Measurements from ENCODE around the gene GOLGA8T.
"Not testable (repeated sequence)": the region's sequence is repeated elsewhere in the genome, so short reads cannot be mapped to it uniquely, and the experiment has no call there.

GOLGA8T gene, protein sequence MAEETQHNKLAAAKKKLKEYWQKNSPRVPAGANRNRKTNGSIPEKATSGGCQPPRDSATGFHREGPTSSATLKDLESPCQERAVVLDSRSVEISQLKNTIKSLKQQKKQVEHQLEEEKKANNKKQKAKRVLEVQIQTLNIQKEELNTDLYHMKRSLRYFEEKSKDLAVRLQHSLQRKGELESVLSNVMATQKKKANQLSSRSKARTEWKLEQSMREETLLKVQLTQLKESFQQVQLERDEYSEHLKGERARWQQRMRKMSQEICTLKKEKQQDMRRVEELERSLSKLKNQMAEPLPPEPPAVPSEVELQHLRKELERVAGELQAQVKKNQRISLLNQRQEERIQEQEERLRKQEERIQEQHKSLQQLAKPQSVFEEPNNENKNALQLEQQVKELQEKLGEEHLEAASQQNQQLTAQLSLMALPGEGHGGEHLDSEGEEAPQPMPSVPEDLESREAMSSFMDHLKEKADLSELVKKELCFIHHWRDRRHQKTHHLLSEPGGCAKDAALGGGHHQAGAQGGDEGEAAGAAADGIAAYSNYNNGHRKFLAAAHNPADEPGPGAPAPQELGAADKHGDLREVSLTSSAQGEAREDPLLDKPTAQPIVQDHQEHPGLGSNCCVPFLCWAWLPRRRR

DNA sequence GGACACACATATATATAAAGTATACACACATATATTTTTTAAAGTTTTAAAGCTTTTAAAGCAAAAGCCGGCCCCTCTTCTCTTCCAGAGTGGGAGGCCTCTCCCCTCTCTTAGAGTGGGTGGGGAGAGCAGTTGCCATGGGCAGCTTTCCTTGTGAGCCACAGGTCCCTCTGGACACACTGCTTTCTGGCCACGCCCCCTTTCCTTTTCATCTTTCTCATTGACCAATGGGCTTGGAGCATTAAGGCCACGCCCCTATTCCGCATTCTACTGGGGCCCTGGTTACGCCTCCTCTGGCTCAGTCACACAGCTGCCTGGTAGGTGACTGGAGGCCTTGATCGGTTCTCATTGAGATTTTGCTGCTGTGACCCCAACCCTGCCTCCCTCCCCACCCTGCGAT is at the start of gene GOLGA8T:
GOLGA8T (plus strand) TSS at position 301 of the 400 bp plus-strand sequence; CDS start at position 399, 98 bp downstream.
- H3K9me3 Mint-ChIP-seq, H3K36me3 Mint-ChIP-seq, H3K4me3 Mint-ChIP-seq, H3K4me1 Mint-ChIP-seq, H3K27ac Mint-ChIP-seq, H3K27me3 Mint-ChIP-seq: not testable (repeated sequence)

DNA sequence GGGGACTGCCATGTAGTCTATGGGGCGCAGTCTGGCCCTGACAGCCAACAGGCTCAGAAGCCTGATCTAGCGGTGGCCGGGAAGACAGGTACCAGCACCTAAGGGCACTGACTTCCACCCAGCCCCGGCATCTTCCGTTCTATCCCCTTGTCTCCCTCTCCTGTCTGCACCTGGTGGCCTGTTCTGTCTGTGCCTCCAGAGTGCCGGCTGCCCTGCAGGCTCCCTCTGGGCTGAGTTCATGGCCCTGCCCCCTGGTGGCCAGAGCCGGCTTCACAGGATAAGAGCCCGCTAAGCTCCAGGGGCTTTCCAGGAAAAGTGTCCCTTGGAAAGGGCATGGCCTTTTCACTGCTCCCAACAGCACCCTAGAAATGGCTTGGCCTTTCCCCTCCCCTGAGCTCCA is 37.0 kb upstream of the GOLGA8T start:
- H3K4me1 Mint-ChIP-seq, H3K4me3 Mint-ChIP-seq, H3K9me3 Mint-ChIP-seq, H3K27me3 Mint-ChIP-seq, H3K27ac Mint-ChIP-seq, H3K36me3 Mint-ChIP-seq: not testable (repeated sequence)

DNA sequence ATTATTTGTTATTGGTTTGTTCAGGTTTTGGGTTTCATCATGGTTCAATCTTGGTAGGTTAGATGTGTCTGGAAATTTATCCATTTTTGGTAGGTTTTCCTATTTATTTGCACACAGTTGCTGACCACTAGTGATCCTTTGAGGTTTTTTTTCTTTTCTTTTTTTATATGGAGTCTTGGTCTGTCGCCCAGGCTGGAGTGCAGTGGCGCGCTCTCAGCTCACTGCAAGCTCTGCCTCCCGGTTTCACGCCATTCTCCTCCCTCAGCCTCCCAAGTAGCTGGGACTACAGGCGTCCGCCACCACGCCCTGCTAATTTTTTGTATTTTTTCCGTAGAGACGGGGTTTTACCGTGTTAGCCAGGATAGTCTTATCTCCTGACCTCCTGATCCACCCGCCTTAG is 32.0 kb upstream of the GOLGA8T start:
- not testable (repeated sequence) for H3K9me3 Mint-ChIP-seq, H3K4me1 Mint-ChIP-seq, H3K27ac Mint-ChIP-seq, H3K27me3 Mint-ChIP-seq, H3K36me3 Mint-ChIP-seq, H3K4me3 Mint-ChIP-seq

DNA sequence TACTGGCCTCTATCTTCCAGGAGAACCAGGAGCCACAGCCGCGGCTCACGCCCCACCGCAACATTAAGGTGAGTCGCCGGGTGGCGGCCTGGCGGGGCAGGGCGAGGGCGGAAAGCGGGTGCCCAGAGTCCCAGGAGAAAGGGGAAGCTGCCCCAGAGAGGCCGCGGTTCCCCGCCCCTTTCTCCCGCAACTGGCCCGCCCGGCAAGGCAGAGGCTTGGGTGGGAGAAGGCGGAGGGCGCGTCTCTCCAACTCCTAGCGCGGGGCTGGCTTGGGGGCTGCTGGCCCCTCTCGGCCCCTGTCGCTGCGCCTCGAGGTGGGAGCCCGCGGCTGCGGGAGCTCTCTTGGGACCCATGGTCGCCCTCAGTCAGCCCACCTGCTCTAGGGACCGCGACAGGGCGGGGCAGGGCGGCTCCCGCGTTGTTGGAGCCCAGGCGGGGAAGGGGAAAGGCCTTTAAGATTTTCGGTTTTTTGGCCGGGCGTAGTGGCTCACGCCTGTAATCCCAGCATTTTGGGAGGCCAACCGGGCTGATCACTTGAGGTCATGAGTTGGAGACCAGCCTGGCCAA is 30.8 kb upstream of the GOLGA8T start:
- H3K4me1 Mint-ChIP-seq, H3K4me3 Mint-ChIP-seq, H3K27me3 Mint-ChIP-seq, H3K27ac Mint-ChIP-seq, H3K36me3 Mint-ChIP-seq, H3K9me3 Mint-ChIP-seq: not testable (repeated sequence)

DNA sequence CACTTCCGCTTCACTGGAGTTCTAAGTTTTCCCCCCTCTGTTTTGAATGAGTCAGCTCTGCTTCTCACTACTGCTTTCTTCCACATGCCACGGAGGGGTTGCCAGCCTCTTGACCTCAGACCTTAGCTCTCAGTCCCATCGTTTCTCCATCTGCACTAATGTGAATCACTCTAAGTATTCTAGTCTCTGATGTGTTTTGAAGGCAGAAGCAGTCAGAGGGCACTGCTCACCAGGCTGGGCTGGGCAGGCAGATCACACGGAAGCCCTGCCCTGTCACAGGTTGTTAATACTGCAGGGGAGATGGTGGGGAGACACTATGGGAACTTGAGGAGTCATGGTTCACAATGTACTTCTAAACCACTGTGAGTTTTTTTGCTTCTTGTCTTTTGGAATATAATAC is 24.3 kb upstream of the GOLGA8T start:
- not testable (repeated sequence) for H3K9me3 Mint-ChIP-seq, H3K27ac Mint-ChIP-seq, H3K36me3 Mint-ChIP-seq, H3K4me3 Mint-ChIP-seq, H3K4me1 Mint-ChIP-seq, H3K27me3 Mint-ChIP-seq

DNA sequence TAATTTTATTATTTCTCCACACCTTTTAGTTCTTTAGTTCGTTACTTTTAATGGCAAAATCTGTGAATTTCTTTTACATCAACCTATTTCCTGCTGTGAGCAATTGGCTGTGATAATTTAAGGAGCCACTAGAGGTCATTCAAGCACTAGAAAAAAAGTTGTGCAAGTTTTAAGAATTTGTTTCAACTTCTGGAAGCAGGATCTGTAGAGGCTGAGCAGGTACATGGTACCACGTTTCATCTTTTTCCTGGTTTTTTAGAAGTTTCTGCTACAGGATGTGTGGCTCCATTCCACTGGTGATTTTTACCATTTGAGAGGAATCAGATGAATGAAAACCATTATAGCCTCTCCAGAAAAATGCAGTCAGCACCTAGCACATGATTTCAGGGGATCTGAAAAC is 4.8 kb upstream of the GOLGA8T start:
- not testable (repeated sequence) for H3K4me1 Mint-ChIP-seq, H3K27me3 Mint-ChIP-seq, H3K9me3 Mint-ChIP-seq, H3K4me3 Mint-ChIP-seq, H3K36me3 Mint-ChIP-seq, H3K27ac Mint-ChIP-seq

DNA sequence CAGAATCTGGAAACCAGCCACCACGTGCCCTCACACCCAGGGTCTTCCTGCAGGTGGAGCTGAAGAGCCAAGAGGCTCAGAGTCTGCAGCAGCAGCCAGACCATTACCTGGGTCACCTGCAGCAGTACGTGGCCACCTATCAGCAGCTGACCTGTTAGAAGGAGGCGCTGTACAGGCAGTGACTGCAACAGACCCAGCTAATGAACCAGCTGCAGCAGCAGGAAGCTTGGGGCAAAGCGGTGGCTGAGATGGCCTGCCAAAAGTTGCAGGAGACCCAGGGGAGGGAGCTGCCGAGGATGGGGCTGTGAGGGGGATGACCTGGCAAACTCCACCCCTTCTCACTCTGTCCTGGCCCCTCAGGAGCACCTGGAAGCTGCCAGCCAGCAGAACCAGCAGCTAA is 8.4 kb downstream of the GOLGA8T start:
- H3K9me3 Mint-ChIP-seq, H3K27ac Mint-ChIP-seq, H3K4me1 Mint-ChIP-seq: not testable (repeated sequence)

DNA sequence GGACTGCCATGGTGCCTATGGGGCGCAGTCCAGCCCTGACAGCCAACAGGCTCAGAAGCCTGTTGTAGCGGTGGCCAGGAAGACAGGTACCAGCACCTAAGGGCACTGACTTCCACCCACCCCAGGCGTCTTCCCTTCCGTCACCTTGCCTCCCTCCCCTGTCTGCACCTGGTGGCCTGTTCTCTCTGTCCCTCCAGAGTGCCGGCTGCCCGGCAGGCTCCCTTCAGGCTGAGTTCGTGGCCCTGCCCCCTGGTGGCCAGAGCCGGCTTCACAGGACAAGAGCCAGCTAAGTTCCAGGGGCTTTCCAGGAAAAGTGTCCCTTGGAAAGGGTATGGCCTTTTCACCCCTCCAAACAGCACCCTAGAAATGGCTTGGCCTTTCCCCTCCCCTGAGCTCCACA is 15.0 kb downstream of the GOLGA8T start:
- H3K4me3 Mint-ChIP-seq, H3K27me3 Mint-ChIP-seq, H3K9me3 Mint-ChIP-seq, H3K4me1 Mint-ChIP-seq, H3K27ac Mint-ChIP-seq, H3K36me3 Mint-ChIP-seq: not testable (repeated sequence)

More for the DNA sequence above, 8.4 kb downstream of the GOLGA8T start:
- H3K36me3 Mint-ChIP-seq, H3K27me3 Mint-ChIP-seq, H3K4me3 Mint-ChIP-seq: not testable (repeated sequence)

DNA sequence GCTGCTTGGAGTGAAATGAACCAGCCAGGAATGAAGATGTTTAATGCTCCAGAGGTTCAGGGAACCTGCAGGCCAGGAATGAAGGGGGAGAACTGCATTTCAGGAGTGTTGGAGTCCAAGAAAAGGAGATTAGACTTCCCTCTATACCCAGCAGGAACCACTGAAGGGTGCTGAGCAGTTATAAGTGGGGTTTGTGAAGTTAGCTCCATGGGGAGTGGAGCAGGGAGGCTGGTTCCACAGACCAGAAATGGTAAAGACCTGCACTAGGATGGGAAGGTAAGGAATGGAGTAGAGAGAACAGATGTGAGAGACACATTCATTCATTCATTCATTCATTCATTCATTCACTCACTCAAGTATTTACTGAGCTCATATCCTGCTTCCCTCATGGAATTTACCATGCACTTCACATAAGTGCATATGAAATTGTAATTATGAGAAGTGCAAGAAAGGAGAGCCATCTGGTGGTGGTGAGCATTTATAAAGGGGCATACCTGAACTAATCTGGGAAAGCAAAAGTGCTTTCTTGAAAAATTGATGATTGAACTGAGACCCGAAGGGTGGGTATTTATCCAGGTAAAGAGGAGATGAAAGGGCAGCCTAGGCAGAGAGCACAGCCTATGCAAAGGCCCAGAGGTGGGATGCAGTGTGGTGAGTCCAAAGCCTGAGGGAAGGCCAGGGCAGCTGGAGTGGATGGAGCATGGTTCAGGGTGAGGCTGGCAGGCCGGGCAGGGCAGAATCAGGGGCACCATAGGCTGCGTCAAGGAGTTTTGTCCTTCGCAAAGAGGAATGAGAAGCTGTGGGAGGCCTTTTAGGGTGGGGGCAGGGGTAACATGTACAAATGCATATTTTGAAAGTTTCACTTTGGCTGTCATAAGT is 27.9 kb downstream of the GOLGA8T start:
- H3K4me3 Mint-ChIP-seq, H3K4me1 Mint-ChIP-seq, H3K27me3 Mint-ChIP-seq, H3K9me3 Mint-ChIP-seq, H3K36me3 Mint-ChIP-seq, H3K27ac Mint-ChIP-seq: not testable (repeated sequence)

DNA sequence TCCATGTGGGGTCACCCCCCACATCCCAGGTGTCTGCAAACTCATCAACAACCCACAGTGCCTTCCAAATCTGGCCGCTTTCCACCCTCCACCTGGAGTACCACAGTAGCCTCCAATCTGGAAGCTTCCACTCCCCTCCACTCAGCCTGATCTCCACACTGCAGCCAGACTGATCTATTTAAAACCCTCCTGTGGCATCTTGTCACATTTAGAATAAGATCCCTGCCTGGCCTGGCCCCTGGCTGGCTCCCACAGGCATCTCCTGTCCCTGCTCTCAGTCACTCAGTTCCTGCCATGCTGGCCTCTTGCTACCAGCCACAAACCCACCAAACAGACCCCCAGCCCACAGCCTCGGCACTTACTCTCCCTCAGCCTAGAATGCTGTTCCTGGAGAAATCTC is 28.9 kb downstream of the GOLGA8T start:
- not testable (repeated sequence) for H3K4me1 Mint-ChIP-seq, H3K27me3 Mint-ChIP-seq, H3K36me3 Mint-ChIP-seq, H3K9me3 Mint-ChIP-seq, H3K27ac Mint-ChIP-seq, H3K4me3 Mint-ChIP-seq

DNA sequence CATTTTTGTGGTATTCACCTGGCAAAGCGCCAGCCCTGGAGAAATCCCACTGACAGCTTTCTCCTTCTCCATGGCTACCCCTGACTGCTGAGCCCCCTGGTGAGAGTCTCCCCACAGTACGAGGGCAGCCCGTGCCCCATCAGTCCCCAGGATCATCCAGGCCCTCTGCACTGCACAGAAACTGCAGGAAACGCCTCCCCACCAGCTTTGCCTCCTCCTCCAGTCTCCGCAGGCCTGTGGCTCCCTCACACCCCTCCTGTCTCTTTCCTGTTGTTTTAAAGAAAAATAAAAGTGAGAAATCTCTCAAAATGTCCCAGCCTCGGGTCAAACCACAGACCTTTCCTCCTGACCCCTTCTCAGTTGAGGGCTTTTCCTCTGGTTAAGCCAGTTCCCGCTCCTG is 29.4 kb downstream of the GOLGA8T start:
- not testable (repeated sequence) for H3K4me3 Mint-ChIP-seq, H3K36me3 Mint-ChIP-seq, H3K4me1 Mint-ChIP-seq, H3K27me3 Mint-ChIP-seq, H3K27ac Mint-ChIP-seq, H3K9me3 Mint-ChIP-seq

DNA sequence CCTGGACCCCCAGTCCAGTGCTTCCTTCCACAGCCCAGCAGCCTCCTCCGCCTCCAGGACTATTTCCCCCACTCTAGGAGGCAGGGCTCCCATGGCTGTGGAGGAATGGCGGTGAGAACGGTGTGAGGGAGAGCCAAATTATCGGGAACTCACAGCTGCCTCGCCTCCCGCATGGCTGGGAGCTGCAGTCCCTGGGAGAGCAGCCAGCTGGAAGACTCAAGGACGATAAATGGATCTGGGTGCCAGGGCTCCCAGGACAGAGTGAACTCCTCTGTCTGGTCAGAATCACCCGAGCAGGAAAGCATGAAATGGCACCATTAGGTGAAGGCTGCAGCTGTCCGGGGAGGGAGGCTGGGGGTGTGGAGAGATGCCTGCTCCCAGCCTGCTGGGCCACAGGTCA is 32.6 kb downstream of the GOLGA8T start:
- H3K36me3 Mint-ChIP-seq, H3K27ac Mint-ChIP-seq, H3K4me1 Mint-ChIP-seq, H3K27me3 Mint-ChIP-seq, H3K9me3 Mint-ChIP-seq, H3K4me3 Mint-ChIP-seq: not testable (repeated sequence)

DNA sequence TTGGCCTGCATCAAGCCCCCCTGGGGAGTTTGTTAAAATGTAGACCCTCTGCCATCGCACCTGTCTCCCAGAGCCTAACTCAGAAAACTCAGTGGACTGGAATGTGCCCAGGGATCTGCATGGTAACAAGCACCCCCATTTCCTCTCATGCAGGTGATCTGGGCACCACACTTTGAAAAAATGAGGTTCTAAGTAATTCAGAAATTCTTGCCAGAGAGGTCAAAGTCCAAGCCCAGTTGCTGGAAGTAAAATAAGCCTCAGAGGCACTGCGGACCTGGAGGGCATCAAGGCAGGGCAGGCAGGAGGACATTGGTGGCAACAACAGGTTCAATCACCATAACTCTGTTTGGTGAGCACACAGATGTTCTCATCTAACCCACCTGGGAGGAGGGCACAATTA is 33.0 kb downstream of the GOLGA8T start:
- H3K9me3 Mint-ChIP-seq, H3K4me3 Mint-ChIP-seq, H3K36me3 Mint-ChIP-seq, H3K27ac Mint-ChIP-seq, H3K4me1 Mint-ChIP-seq, H3K27me3 Mint-ChIP-seq: not testable (repeated sequence)

DNA sequence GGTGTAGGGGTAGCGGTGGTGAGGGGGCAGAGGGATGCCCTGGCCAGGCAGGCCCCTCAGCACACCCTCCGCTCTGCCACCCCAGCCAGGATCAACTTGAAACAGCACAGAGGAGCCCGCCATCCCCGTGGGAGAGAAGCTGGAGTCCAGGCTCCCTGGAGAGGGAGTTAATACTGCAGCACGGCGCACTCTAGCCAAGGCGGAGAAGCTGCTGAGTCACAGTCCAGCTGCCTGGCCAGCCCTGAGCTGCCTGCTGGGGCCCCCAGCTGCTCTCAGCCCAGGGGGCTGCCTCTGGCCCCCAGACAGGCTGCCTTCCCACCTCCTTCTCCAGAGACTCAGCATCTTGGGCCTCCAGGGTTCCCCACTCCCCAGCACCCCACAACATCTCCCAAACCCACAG is 36.6 kb downstream of the GOLGA8T start:
- not testable (repeated sequence) for H3K36me3 Mint-ChIP-seq, H3K4me3 Mint-ChIP-seq, H3K27me3 Mint-ChIP-seq, H3K9me3 Mint-ChIP-seq, H3K27ac Mint-ChIP-seq
- H3K4me1 Mint-ChIP-seq, result peaks cover 11% of the 10 kb centered on the region

DNA sequence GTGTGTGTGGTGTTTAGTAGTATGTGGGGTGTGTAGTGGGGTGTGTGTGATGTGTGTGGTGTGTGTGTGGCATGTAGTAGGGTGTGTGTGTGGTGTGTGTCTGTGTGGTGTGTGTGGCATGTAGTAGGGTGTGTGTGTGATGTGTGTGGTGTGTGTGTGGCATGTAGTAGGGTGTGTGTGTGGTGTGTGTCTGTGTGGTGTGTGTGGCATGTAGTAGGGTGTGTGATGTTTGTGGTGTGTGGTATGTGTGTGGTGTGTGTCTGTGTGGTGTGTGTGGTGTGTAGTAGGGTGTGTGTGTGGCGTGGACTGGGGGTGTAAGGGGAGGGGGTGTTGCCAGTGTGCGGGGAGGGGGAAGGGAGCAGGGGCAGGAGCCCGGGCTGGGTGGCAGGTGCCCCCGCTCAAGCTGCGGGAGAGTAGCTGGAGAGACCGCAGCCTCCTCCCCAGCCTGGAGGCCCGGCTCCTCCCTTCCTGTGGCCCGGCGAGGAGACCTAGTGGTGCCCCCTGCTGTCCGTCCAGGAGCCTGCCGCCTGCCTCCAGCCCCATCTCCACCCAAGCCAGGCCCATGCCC is 38.3 kb downstream of the GOLGA8T start:
- Mint-ChIP-seq H3K4me1 (peaks cover 11% of the 10 kb centered on the region), H3K27ac (peak overlapping the region; percentile 8)
- not testable (repeated sequence) for H3K27me3 Mint-ChIP-seq, H3K4me3 Mint-ChIP-seq, H3K9me3 Mint-ChIP-seq, H3K36me3 Mint-ChIP-seq

DNA sequence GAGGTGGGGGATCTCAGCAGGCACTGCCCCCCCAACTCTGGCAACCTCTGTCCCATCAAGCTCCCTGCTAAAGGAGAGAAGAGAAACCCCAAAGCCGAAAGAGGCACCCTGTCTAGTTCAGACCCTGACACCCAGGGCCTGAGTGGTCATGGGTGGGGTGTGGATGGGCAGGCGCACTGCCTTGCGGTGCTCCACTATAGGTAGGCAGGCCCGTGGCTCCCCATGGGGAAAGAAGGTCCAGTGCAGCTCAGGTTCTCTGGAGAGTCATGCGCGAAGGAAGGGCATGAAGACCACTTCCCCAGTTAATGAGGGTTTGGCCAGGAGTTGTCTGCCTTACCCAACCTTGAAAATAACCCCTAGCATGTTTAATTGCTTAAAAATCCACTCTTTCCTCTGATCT is 40.4 kb downstream of the GOLGA8T start:
- H3K27ac Mint-ChIP-seq, H3K36me3 Mint-ChIP-seq, H3K9me3 Mint-ChIP-seq, H3K27me3 Mint-ChIP-seq, H3K4me3 Mint-ChIP-seq: not testable (repeated sequence)
- H3K4me1 Mint-ChIP-seq, result peaks cover 11% of the 10 kb centered on the region

Data from activated naive CD4-positive, alpha-beta T cell treated with anti-CD3 and anti-CD28 coated beads, Interleukin-2, amount 50 U/mL, for 24 hours (primary cell).